PC-9 (cell line): ENCODE measurements around the gene SPHK1.

Experiments used
- CTCF ChIP-seq: fragments of 200-600 bp; sonication (generic); conservative IDR thresholded peaks from 2 replicates; pipeline ENCODE4 v1.6.1; 2017; ENCODE audit warnings: mixed run types, antibody characterized with exemption, mild to moderate bottlenecking, moderate library complexity
- EZH2 ChIP-seq: fragments of 200-600 bp; sonication (generic); IDR thresholded peaks from 2 replicates; pipeline ENCODE4 v1.8.0; 2017; ENCODE audit warnings: antibody characterized with exemption, low read depth

- no peak for TF ChIP-seq CTCF
- no peak for TF ChIP-seq EZH2
Observed at GRCh38 chr17:76351526-76352071, 32.8 kb upstream of the SPHK1 start.
